ENCODE measurements around the gene EYS. TPM values are rescaled to one million over a fixed set of nuclear protein-coding genes. Genes with fewer than 3 reads are reported as not detected.

EYS gene
- total RNA-seq, 4 donors from 2014 or later = 0.15 TPM; not detected in 3

DNA sequence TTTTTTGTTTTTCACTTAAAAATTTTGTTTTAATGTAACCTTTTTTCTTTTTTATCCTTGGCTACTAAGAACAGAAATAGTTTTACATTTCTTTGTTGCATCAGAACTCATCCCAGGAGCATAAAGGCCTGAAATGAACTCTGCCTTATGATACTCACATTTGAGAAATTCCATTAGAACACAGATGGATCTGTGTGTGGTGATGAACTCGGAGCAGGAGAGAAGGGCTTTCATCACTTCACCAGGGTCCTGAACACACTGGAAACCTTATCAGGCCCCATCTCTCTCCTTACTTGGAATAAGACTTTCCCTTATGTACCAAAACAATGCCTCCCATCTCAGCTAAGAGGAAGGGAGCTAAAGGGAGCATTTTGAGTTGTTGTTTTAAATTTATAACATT, 1932.1 kb downstream of the EYS start:
- no peaks in the 10 kb centered on the region for H3K4me1 ChIP-seq
- no peak overlapping the region for H3K27ac ChIP-seq
- no peak for TF ChIP-seq POLR2AphosphoS5 (IDR thresholded peaks at IDR 0.05)
- TF ChIP-seq CTCF (IDR thresholded peaks at IDR 0.05) = no peak
- TF ChIP-seq EP300 (IDR thresholded peaks at IDR 0.05) = no peak
- no peak for TF ChIP-seq POLR2A (IDR thresholded peaks at IDR 0.05)
- H3K36me3 ChIP-seq = no peaks in the 10 kb centered on the region
- WGBS, 2 donors (ENCODE audit: low coverage in 1 of 2) = 63 to 77% methylated on average over 1 of the region's 1 CpG
- H3K27me3 ChIP-seq = no peaks in the 10 kb centered on the region
- H3K9me3 ChIP-seq = no peaks in the 10 kb centered on the region
- H3K4me3 ChIP-seq = no peak overlapping the region
- no peak for ATAC-seq

- no peak for TF ChIP-seq EP300 (IDR thresholded peaks at IDR 0.05)
- TF ChIP-seq POLR2AphosphoS5 (IDR thresholded peaks at IDR 0.05) = no peak
- no peak for TF ChIP-seq CTCF (IDR thresholded peaks at IDR 0.05)
- no peak for TF ChIP-seq POLR2A (IDR thresholded peaks at IDR 0.05)
- H3K36me3 ChIP-seq = no peaks in the 10 kb centered on the region
- WGBS, 2 donors (ENCODE audit: low coverage in 1 of 2) = 79 to 83% methylated on average over 2 of the region's 2 CpGs
- ATAC-seq = no peak
- peaks cover 0 to 7% (median 0%) of the 10 kb centered on the region in 3 donors for H3K9me3 ChIP-seq
- H3K4me1 ChIP-seq = no peaks in the 10 kb centered on the region
- no peak overlapping the region for H3K4me3 ChIP-seq
- peaks cover 3% of the 10 kb centered on the region for H3K27me3 ChIP-seq
- no peak overlapping the region for H3K27ac ChIP-seq
Measured at GRCh38 chr6:63773200-63773599, 1933.8 kb downstream of the EYS start.

DNA sequence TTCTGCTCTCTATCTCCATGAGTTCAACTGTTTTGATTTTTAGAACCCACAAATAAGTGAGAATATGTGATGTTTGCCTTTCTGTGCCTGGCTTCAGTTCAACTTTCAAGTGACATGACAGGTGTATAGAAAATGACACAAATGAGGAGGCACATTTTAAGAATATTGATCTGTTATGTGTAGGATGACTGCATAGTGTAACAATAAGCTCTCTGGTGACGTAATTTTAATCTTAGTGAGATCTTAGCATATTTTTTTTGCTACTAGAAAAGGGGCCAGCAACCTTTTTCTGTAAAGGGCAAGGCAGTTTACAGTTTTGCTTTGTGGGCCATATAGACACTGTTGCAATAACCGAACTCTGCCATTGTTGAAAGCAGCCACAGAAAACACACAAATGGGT, 1941.2 kb downstream of the EYS start:
- 56 to 75% methylated on average over 2 of the region's 2 CpGs for WGBS, 2 donors (ENCODE audit: low coverage in 1 of 2)
- ATAC-seq = no peak
- Histone ChIP-seq H3K4me1 (no peaks in the 10 kb centered on the region), H3K27me3 (peaks cover 9% of the 10 kb centered on the region), H3K36me3 (no peaks in the 10 kb centered on the region), H3K4me3 (no peak overlapping the region), H3K9me3 (peaks cover 0 to 16% (median 0%) of the 10 kb centered on the region in 3 donors), H3K27ac (no peak overlapping the region)
- TF ChIP-seq POLR2A (IDR thresholded peaks at IDR 0.05) (no peak), CTCF (IDR thresholded peaks at IDR 0.05) (no peak), POLR2AphosphoS5 (IDR thresholded peaks at IDR 0.05) (no peak)

DNA sequence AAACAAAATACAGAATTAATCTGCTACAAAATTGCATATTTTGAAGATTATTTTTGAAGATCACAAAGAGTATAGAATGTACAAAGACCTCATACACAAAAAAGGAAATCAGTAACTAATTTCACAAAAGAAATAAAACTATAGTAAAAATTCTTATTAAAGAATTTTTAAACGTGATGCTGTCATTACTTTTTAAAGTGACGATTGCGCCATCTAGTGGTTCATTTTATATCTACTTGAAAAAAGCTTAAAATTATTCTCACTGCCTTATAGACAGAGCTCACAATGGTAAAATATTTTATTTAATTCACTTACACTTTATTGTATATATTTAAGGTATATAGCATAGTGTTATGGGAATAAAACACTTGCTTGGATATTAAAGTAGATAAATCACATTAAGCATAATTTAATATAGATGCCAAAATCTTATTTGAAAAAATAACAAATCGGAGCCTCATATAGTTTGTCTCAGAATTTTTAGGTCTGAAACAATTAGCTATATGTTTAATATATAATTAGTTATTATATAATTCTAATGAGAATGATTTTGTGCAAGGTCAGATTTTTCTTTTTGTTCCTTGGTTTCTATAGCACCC, 1942.6 kb downstream of the EYS start:
- Histone ChIP-seq H3K36me3 (no peaks in the 10 kb centered on the region), H3K27me3 (peaks cover 9% of the 10 kb centered on the region), H3K9me3 (peaks cover 0 to 16% (median 0%) of the 10 kb centered on the region in 3 donors), H3K4me3 (no peak overlapping the region), H3K27ac (no peak overlapping the region), H3K4me1 (no peaks in the 10 kb centered on the region)
- WGBS, 2 donors (ENCODE audit: low coverage in 1 of 2) = 19 to 25% methylated on average over 4 of the region's 4 CpGs
- ATAC-seq = no peak
- TF ChIP-seq POLR2A (IDR thresholded peaks at IDR 0.05) = no peak
- TF ChIP-seq CTCF (IDR thresholded peaks at IDR 0.05) = peak; percentile 51 to 66 (median 58)

DNA sequence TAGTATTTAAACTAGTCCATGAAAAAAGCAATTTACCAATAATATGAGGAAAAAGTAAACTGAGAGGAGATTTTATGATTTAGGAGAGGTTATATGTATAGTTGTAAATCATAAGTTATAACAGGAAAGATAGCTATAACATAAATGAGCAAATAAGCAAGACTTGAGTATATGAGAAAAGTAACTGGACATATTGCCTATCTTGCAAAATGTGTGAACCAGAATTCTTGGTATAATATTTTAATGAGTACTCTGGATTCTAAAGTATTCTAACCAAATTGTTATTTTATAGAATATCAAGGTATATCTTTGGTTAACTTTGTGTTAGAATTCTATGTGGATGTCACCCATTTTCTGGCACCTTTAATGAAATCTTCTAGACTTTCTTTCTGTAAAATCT, 1946.8 kb downstream of the EYS start:
- Histone ChIP-seq H3K4me1 (no peaks in the 10 kb centered on the region), H3K27ac (no peak overlapping the region), H3K9me3 (peaks cover 0 to 14% (median 0%) of the 10 kb centered on the region in 3 donors), H3K36me3 (no peaks in the 10 kb centered on the region), H3K4me3 (no peak overlapping the region), H3K27me3 (no peaks in the 10 kb centered on the region)
- ATAC-seq = no peak
- no peak for TF ChIP-seq EP300 (IDR thresholded peaks at IDR 0.05)
- TF ChIP-seq CTCF (IDR thresholded peaks at IDR 0.05) = no peak
- TF ChIP-seq POLR2A (IDR thresholded peaks at IDR 0.05) = no peak
- no peak for TF ChIP-seq POLR2AphosphoS5 (IDR thresholded peaks at IDR 0.05)

All from gastroesophageal sphincter (tissue), 4 donors.